GM12892 (cell line): ENCODE measurements around the gene COPS8. TPM values are rescaled to one million over a fixed set of nuclear protein-coding genes. Genes with fewer than 3 reads are reported as not detected.

ENCODE experiments used
- DNase-seq: peaks from one replicate; pipeline ENCODE4 v3.0.0; 2011; ENCODE audit not compliant: insufficient read length
- FAIRE-seq: peaks from 2 replicates; lab custom pipeline; 2011; peaks lifted over from hg19 to GRCh38; lab: Jason Lieb, UNC
- POLR2A ChIP-seq: IDR thresholded peaks from 2 replicates; pipeline ENCODE4 v1.6.1; 2011; ENCODE audit warnings: low read depth, low read length, control low read depth
- POLR2AphosphoS5 ChIP-seq: IDR thresholded peaks from 2 replicates; pipeline ENCODE4 v1.6.1; 2011; ENCODE audit warnings: low read depth, low read length, control low read depth
- TAF1 ChIP-seq: IDR thresholded peaks from 2 replicates; pipeline ENCODE4 v1.6.1; 2011; ENCODE audit warnings: low read depth, mild to moderate bottlenecking, control low read depth, low read length, borderline replicate concordance
- polyA plus RNA-seq: library from polyadenylated mRNA; unstranded; fragments of >200 nt; gene quantifications from one replicate; pipeline ENCODE4 v1.2.1, GENCODE V29; 2012; ENCODE audit warnings: missing spikeins, inconsistent platforms; ENCODE audit not compliant: missing spikeins

Gene COPS8
- polyA plus RNA-seq, result 48.5 TPM

DNA sequence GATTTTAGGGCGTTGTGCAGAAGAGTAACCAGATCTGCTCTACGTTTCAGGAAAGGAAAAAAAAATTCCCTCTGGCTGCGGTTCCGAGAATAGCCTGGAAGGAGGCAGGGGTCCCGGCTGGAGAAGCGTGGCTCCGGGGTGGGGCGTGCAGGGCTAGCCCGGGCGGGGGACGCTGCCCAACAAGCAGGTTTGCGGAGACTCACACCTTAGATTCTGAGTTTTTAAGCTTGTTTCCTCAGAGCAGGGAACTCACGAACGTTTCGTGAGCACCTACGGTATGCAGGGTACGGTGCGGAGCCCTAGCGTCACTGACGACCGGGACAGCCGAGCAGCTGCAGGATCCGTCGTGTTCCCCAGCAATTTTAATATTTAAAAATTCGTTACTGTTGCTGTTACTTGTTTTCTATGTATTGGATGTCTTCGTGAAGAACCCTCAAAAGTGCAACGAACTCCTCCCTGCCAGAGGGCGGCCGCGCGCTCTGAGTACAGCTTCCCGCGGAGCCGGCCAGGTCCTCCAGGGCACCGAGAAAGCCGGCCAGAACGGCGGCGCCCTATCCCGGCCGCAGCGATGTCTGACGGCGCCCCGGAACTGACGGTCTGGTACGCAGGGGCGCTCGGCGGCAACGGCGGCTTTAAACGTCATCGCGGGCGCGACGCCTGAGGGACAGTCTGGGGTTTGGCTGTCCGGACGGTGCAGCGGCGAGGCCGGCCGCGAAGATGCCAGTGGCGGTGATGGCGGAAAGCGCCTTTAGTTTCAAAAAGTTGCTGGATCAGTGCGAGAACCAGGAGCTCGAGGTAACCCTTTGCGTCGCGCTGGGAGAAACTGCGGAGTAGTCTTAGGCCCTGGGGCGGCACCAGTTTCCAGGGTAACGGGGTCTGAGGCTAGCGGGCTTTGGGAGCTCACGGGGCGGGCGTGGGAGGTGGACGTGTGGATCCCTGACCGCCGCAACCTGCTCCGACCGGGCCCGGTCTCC, at the start of gene COPS8:
TSS of gene COPS8 (plus strand) at position 642 of the 974 bp plus-strand sequence. CDS start at position 718, 76 bp downstream.
- FAIRE-seq, result peak; percentile 99
- DNase-seq, result peak; percentile 90
- TF ChIP-seq POLR2A (peak; percentile 94), TAF1 (peak; percentile 87), POLR2AphosphoS5 (peak; percentile 91)

DNA sequence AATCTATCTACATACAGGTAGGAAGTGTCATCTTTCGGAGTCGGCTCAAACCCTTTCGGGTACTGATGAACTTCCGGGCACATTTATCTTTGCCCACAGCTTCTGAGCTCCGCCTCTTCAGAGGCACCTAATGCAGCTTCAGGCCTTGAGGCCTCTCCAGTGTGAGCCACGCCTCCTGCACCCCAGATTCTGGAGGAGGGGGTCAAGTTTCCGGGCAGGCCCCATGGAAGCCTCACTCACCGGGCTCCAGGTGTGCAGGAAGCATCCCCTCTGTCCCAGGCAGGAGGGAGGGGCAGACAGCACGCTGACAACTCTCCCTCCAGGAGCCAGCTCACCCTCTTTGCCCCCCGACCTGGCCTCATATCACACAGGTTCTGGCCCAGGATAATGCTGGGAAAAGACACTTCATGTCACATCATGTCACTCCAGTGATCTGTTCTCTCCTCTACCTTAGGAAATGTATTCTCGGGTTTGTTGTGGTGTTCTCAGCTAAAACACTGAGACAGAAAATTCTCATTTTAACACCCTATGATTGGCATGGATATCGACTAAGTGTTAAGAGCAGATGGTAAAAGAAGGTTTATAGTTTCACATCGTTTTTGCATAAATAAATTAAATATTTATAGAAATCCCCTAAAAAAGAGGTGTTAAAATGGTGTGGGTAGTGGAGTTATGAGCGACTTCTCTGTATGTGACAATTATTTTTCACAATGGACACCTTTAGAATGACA, 46.2 kb upstream of the COPS8 start:
- TF ChIP-seq TAF1 (no peak), POLR2A (no peak), POLR2AphosphoS5 (no peak)
- DNase-seq, result no peak
- FAIRE-seq, result no peak

DNA sequence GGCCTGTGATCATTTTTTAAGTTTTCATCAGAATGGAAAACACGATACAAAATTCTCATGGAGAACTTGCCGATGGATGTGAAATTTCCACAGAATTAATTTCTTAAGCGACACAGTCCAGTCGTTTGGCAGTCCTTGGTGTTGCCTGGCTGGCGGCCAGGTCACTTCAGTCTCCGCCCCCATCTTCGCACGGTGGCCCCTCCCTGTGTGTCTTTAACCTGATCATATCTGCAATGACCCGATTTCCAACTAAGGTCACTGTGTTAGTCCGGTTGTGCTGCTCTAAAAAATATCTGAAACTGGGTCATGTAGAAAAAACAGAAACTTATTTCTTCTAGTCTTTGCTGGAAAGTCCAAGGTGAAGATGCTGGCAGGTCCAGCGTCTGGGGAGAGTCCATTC, 44.5 kb upstream of the COPS8 start:
- FAIRE-seq, result no peak
- TF ChIP-seq TAF1 (no peak), POLR2A (no peak), POLR2AphosphoS5 (no peak)
- DNase-seq, result no peak

DNA sequence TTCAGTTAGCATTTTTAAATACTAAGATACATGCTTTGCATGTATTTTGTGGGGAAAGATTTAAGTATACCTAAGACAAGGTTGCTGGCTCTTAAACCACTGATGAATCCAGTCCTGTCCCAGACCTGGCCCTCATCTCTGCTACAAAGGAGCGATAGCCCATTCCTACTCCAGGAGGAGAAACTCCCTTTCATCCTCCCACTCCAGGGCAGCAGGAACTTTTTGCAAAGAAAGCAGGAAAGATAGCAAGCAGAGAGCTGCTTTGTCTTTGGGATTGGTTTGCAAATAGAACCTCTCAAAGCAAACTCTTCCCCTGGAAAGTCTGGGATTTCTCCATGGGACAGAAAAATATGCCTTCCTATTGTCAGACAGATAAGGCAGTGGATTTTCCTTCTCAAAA, 43.6 kb upstream of the COPS8 start:
- TF ChIP-seq POLR2A (no peak), POLR2AphosphoS5 (no peak), TAF1 (no peak)
- FAIRE-seq (no peak), DNase-seq (no peak)

DNA sequence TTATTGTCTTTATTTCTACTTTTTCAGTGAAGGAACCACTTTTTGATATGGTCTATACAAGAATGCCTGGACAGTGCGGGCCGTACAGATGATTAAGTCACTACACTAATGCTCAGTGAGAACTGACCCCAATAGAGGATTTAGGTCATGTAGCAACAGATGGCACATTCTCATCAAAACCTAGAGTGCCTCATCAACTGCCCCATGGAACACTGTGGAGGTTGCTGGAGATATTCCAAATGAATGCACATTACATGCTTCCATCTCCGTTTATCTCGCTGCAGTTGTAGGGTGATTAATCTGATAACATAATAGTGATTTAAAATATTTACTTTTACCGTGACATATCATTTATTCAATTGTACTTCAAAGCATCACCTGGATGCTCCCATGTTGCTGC, 41.8 kb upstream of the COPS8 start:
- FAIRE-seq (no peak), DNase-seq (no peak)
- TF ChIP-seq POLR2A, result no peak
- no peak for TF ChIP-seq POLR2AphosphoS5
- no peak for TF ChIP-seq TAF1

DNA sequence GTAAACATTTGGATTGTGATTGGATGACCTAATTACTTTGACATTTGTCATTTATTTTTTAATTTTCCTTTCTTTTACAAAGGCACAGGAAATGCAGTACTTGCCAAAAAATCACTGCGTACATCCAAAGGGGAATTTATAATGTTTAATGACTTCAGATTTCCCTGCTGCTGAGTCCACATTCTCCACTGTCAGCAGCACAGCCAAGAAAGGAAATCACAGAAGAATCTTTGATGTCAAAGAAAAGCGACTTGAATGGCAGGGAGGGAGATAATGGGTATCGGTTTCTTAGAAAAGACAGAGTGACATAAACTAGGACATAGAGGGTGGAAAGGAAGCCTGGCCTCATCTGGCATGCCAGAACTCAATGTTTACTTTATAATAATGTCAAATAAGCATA, 41.4 kb upstream of the COPS8 start:
- DNase-seq (no peak), FAIRE-seq (no peak)
- TF ChIP-seq TAF1, result no peak
- no peak for TF ChIP-seq POLR2A
- no peak for TF ChIP-seq POLR2AphosphoS5

DNA sequence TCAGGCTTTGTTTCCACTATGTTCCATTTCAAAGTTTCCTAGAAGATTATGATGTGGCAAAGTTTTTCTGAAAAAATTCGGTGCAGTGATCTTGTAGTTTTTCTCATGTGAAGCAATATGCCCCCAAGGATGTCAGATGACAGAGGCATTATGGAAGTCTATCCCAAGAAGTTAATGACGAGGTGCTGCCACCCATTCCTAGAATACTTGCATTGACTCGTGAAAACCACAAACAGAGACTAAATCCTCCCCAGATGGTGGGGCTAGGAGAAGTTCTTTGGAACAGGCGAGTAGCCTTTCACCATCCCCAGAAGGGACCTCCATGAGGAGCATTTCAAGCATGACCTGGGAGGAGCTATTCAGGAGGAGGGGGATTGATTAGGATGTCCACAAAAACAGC, 40.2 kb upstream of the COPS8 start:
- DNase-seq, result no peak
- TF ChIP-seq POLR2A, result no peak
- TF ChIP-seq POLR2AphosphoS5, result no peak
- no peak for TF ChIP-seq TAF1
- no peak for FAIRE-seq

DNA sequence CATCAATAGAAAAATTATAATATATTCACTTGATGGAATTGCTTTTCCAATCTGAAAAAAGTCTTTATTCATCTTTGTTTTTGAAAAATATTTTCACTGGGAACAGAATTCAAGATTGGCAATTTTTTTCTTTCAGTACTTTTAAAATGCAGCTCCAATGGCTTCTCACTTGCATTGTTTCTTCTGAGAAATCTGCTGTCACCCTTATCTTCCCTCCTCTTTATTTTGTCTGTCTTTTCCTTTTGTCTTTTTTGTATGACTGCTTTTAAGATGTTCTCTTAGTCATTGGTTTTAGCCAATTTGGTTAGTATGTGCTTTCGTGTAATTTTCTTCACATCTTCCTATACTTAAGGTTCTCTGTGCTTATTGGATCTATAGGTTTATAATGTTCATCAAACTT, 37.1 kb upstream of the COPS8 start:
- TF ChIP-seq POLR2AphosphoS5, result no peak
- TF ChIP-seq TAF1, result no peak
- no peak for TF ChIP-seq POLR2A
- DNase-seq (no peak), FAIRE-seq (no peak)

DNA sequence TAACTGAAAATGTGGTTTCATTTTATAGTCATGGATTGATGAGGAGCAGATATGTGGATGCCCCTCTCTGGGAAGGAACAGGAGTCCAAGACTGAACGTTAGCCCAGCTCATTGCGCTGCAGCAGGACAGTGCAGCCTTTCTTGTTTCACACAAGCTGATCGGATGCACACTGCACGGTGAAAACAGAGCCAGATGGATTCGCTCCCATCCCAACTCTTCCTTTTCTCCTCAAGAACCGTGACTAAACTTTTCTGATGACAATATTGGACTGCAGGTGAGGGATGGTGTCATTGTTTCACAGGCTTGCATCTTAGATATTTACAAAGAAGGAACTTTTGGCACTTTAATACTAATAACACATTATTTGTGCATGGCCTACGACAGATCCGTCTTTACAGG, 33.8 kb upstream of the COPS8 start:
- DNase-seq, result no peak
- TF ChIP-seq POLR2A, result no peak
- no peak for TF ChIP-seq POLR2AphosphoS5
- no peak for TF ChIP-seq TAF1
- no peak for FAIRE-seq

DNA sequence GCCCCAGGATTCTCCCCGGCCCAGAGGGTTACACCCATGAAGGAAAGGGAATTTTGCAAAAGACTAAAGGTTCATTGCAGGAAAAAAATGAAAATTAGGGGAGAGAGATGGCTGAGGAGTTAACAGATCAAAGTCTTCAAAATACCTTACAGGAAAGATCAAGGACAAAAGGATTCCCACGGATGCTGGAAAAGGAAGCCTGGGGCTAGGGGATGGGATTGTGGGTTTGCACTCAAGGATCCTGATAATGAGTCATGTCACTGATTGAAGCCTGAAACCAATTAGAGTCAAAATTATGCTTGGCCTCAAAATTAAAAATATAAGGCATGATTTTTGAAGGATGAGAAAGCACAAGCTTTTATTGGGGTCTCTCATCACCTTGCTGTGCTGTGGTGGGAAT, 32.6 kb upstream of the COPS8 start:
- TF ChIP-seq TAF1, result no peak
- FAIRE-seq, result no peak
- no peak for DNase-seq

DNA sequence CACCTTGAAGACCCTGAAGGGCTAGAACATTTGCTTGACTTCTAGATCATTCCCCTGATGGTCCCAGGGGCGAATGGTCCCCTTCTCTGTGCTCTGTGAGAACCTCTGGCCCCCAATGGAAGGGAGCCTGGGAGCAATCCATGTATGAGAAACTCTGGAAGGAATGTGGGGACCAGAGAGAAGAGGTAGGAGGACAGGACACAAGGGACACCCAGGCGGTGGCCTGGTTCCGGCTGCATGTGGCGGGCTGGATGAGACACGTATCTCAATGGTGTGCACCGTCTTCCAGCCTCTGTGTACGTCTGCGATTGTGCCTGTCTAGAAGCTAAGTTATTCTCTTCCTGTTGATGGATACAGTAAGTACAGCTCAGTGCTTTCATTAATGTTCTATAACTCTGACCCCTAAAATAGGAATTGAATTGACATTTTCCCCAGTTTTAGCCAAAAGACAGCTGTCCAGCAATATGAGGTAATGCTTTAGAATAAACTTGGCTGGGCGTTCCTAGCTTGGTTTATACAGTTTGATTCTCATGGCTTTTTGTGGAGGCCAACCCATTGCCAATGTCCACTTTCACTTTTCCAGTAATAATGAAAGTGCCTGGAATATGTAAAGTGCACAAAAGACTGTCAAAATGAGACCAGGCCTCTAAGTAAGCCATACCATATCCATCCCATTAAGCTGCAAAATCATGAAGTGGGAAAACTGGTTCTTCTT, 30.1 kb upstream of the COPS8 start:
- no peak for DNase-seq
- FAIRE-seq, result no peak
- TF ChIP-seq POLR2A (no peak), POLR2AphosphoS5 (no peak), TAF1 (no peak)
